Calu3 (cell line): ENCODE results near the gene B4GALT5. TPM values are rescaled to one million over a fixed set of nuclear protein-coding genes. Genes with fewer than 3 reads are reported as not detected.

Experiments used
- BruUV-seq: library from RNA; stranded (reverse); fragments of 400-500 nt; replicated peaks from 2 replicates; lab custom pipeline; 2021; lab: Mats Ljungman, UMichigan
- CTCF ChIA-PET: fragments of 300-600 bp; sonication (Branson Sonifier 250); formaldehyde crosslinking; loops from one replicate; lab custom pipeline; 2022; ENCODE audit warnings: antibody characterized with exemption; lab: Charles Lee
- DNase-seq: peaks from one replicate; pipeline ENCODE4 v3.0.0; 2022
- H3K27ac Mint-ChIP-seq: one replicate; pipeline ENCODE4 v1.8.0; 2022; ENCODE audit warnings: mixed read lengths; ENCODE audit not compliant: unreplicated experiment
- H3K27me3 Mint-ChIP-seq: one replicate; pipeline ENCODE4 v1.8.0; 2022; ENCODE audit warnings: mixed read lengths; ENCODE audit not compliant: unreplicated experiment
- H3K36me3 Mint-ChIP-seq: one replicate; pipeline ENCODE4 v1.8.0; 2022; ENCODE audit warnings: mild to moderate bottlenecking, moderate library complexity, mixed read lengths; ENCODE audit not compliant: insufficient read depth, unreplicated experiment
- H3K4me1 Mint-ChIP-seq: one replicate; pipeline ENCODE4 v1.8.0; 2022; ENCODE audit warnings: mild to moderate bottlenecking, low read depth, mixed read lengths; ENCODE audit not compliant: unreplicated experiment
- H3K4me3 Mint-ChIP-seq: one replicate; pipeline ENCODE4 v1.8.0; 2022; ENCODE audit warnings: mild to moderate bottlenecking, low read depth, moderate library complexity, mixed read lengths; ENCODE audit not compliant: unreplicated experiment
- H3K9me3 Mint-ChIP-seq: one replicate; pipeline ENCODE4 v1.8.0; 2022; ENCODE audit warnings: low read depth, mixed read lengths; ENCODE audit not compliant: unreplicated experiment
- CTCF ChIP-seq: fragments of 200-600 bp; IDR thresholded peaks from one replicate; pipeline ENCODE4 v1.8.0; 2022; ENCODE audit warnings: antibody characterized with exemption; ENCODE audit not compliant: unreplicated experiment
- intact Hi-C: fragments of 100-400 bp; cut with micrococcal nuclease; formaldehyde crosslinking; loops from one replicate; pipeline ENCODE4 v1.10.0; 2022; ENCODE audit not compliant: unreplicated experiment
- total RNA-seq: library from RNA; stranded (reverse); gene quantifications from 2 replicates; pipeline ENCODE4 v1.2.3, GENCODE V29; 2022

B4GALT5 gene
- total RNA-seq, 1 experiment from 2014 or later = 117 TPM

DNA sequence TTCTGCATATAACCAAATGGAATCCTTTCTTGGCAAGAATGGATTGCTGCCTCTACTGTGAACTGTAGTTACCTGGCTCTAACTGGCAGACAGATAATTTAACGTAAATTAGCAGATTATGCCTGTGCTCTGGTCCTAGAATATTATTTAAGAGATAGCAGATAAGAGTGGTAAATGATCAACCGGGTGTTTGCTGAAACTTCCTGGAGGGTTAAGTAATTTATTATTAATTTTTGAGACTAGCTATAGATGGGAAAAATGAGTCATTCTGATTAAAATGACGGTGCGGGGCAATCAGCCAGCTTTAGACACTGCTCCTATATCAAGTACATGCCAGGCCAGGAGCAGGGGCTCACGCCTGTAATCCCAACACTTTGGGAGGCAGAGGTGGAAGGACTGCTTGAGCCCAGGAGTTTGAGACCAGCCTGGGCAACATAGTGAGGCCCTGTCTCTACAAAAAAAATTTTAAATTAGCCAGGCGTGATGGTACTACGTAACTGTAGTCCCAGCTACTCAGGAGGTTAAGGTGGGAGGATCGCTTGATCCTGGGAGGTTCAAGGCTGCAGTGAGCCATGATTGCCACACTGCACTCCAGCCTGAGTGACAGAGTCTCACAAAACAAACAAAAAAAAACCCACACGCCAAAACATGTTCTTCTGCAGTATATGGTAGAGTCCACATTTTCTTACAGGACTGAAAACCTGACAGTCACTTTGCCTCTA is 22.6 kb downstream of the B4GALT5 start:
- H3K9me3 Mint-ChIP-seq = no peaks in the 10 kb centered on the region
- no peaks in the 10 kb centered on the region for H3K27me3 Mint-ChIP-seq
- DNase-seq = peak; percentile 83
- CTCF ChIA-PET = interaction anchor here (0.6 to 3.4 kb wide), 16 partner anchors 11 to 155 kb away, joined by 3 to 23 read pairs (median 4); no protein-coding TSS in a partner anchor
- H3K27ac Mint-ChIP-seq = peak overlapping the region; percentile 84
- intact Hi-C loops = loop anchor here (1.0 to 10.0 kb wide), 4 partner anchors 8 to 84 kb away; no protein-coding TSS in a partner anchor
- H3K36me3 Mint-ChIP-seq = peaks cover 19% of the 10 kb centered on the region
- H3K4me1 Mint-ChIP-seq = peaks cover 78% of the 10 kb centered on the region
- peak overlapping the region; percentile 18 for H3K4me3 Mint-ChIP-seq
- no peak for TF ChIP-seq CTCF
- BruUV-seq = no TSS peak

GRCh38 chr20:49687595-49688567 is 25.8 kb downstream of the B4GALT5 start:
- no peak overlapping the region for H3K4me3 Mint-ChIP-seq
- no peaks in the 10 kb centered on the region for H3K9me3 Mint-ChIP-seq
- BruUV-seq = no TSS peak
- no peak for TF ChIP-seq CTCF
- peaks cover 26% of the 10 kb centered on the region for H3K36me3 Mint-ChIP-seq
- CTCF ChIA-PET = interaction anchor here (1.6 kb wide), 1 partner anchor 13 kb away, joined by 9 read pairs; no protein-coding TSS in a partner anchor
- no peaks in the 10 kb centered on the region for H3K27me3 Mint-ChIP-seq
- H3K4me1 Mint-ChIP-seq = peaks cover 74% of the 10 kb centered on the region
- intact Hi-C loops = no loop called here
- peak overlapping the region; percentile 11 for H3K27ac Mint-ChIP-seq
- DNase-seq = no peak

DNA sequence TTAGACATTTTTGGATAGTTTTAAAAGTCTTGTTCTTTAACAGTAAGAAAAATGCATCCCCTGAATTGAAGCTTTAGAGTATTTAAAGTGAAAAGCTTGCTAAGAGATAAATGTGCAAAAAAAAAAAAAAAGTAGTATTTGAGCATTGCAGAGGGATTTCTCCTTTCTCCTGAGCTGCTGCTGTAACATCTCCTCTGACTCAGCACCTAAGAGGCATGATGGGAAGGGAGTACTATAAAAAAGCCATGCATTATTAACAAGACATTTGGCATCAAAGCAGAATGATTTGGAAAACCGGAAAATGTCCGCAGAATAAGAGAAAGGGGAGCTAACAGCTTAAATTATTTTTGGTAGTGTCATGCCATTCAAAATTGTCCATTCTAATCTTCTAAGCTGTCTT is 27.9 kb downstream of the B4GALT5 start:
- peaks cover 26% of the 10 kb centered on the region for H3K36me3 Mint-ChIP-seq
- no TSS peak for BruUV-seq

More for the DNA sequence above, 27.9 kb downstream of the B4GALT5 start:
- no peak for DNase-seq
- CTCF ChIA-PET = interaction anchor here (0.6 to 0.9 kb wide), 3 partner anchors 28 to 44 kb away, joined by 3 to 5 read pairs (median 4); no protein-coding TSS in a partner anchor
- no peaks in the 10 kb centered on the region for H3K27me3 Mint-ChIP-seq
- no peaks in the 10 kb centered on the region for H3K9me3 Mint-ChIP-seq
- intact Hi-C loops = no loop called here
- H3K27ac Mint-ChIP-seq = no peak overlapping the region
- peaks cover 78% of the 10 kb centered on the region for H3K4me1 Mint-ChIP-seq
- no peak overlapping the region for H3K4me3 Mint-ChIP-seq
- no peak for TF ChIP-seq CTCF
